HepG2 (cell line): Measurements from ENCODE around the gene AHCY. TPM values are rescaled to one million over a fixed set of nuclear protein-coding genes. Genes with fewer than 3 reads are reported as not detected.

Experiments used
- CEBPB ChIP-seq: IDR thresholded peaks from 2 replicates; pipeline ENCODE4 v1.6.1; 2011; ENCODE audit warnings: low read depth, low read length, improper control_type of control experiment, borderline replicate concordance
- CHD4 ChIP-seq: fragments of 200-600 bp; sonication (generic); IDR thresholded peaks from 2 replicates; pipeline ENCODE4 v1.7.0; 2017; ENCODE audit warnings: mild to moderate bottlenecking, low read length, borderline replicate concordance
- DDIT3 ChIP-seq: sonication (generic); formaldehyde crosslinking; IDR thresholded peaks from 2 replicates; pipeline ENCODE4 v1.4.0; 2020; ENCODE audit warnings: mild to moderate bottlenecking, missing genetic modification reagents
- FOXA3 ChIP-seq: IDR thresholded peaks from 2 replicates; pipeline ENCODE4 v1.6.1; 2016; ENCODE audit warnings: missing genetic modification reagents, missing compliant biosample characterization
- HINFP ChIP-seq: sonication (generic); formaldehyde crosslinking; IDR thresholded peaks from 2 replicates; pipeline ENCODE4 v1.4.0; 2020; ENCODE audit warnings: low read depth, mild to moderate bottlenecking, missing genetic modification reagents
- HNF4A ChIP-seq: sonication (generic); formaldehyde crosslinking; IDR thresholded peaks from 2 replicates; pipeline ENCODE4 v1.4.0; 2020; ENCODE audit warnings: missing genetic modification reagents
- MXD3 ChIP-seq: IDR thresholded peaks from 2 replicates; pipeline ENCODE4 v1.6.1; 2016; ENCODE audit warnings: mild to moderate bottlenecking, missing biosample characterization, missing genetic modification reagents
- MYC ChIP-seq: sonication (generic); formaldehyde crosslinking; IDR thresholded peaks from 2 replicates; pipeline ENCODE4 v1.9.0; 2021; ENCODE audit warnings: missing genetic modification reagents, borderline replicate concordance
- RARG ChIP-seq: sonication (generic); formaldehyde crosslinking; IDR thresholded peaks from 2 replicates; pipeline ENCODE4 v1.4.0; 2020; ENCODE audit warnings: low read depth, mild to moderate bottlenecking, missing genetic modification reagents
- SNAI1 ChIP-seq: sonication (generic); formaldehyde crosslinking; IDR thresholded peaks from 2 replicates; pipeline ENCODE4 v1.5.0; 2020; ENCODE audit warnings: mild to moderate bottlenecking, missing genetic modification reagents, borderline replicate concordance
- TBX3 ChIP-seq: fragments of 450-650 bp; IDR thresholded peaks from 2 replicates; pipeline ENCODE4 v1.6.1; 2017; ENCODE audit warnings: antibody characterized with exemption, mild to moderate bottlenecking, inconsistent platforms, borderline replicate concordance
- USF2 ChIP-seq, 2 experiments: sonication (generic) in 1 of 2; formaldehyde crosslinking in 1 of 2; IDR thresholded peaks; 2 replicates each; pipeline versions ENCODE4 v1.5.1 to v1.6.1; 2011 to 2020; ENCODE audit warnings: borderline replicate concordance in 1 of 2, low read depth in 1 of 2, low read length in 1 of 2, mild to moderate bottlenecking in 1 of 2, missing genetic modification reagents in 1 of 2, moderate library complexity in 1 of 2
- ZBTB21 ChIP-seq: sonication (generic); formaldehyde crosslinking; IDR thresholded peaks from 2 replicates; pipeline ENCODE4 v1.4.0; 2020; ENCODE audit warnings: missing genetic modification reagents
- ZFP90 ChIP-seq: sonication (generic); formaldehyde crosslinking; IDR thresholded peaks from 2 replicates; pipeline ENCODE4 v1.8.0; 2022; ENCODE audit warnings: missing genetic modification reagents, mild to moderate bottlenecking, inconsistent platforms, borderline replicate concordance
- ZIK1 ChIP-seq: sonication (generic); formaldehyde crosslinking; IDR thresholded peaks from 2 replicates; pipeline ENCODE4 v1.5.0; 2020; ENCODE audit warnings: mild to moderate bottlenecking, low read depth, missing genetic modification reagents, borderline replicate concordance
- ZMYM3 ChIP-seq: sonication (generic); formaldehyde crosslinking; IDR thresholded peaks from 2 replicates; pipeline ENCODE4 v1.5.1; 2020; ENCODE audit warnings: mild to moderate bottlenecking, missing genetic modification reagents
- ZNF280B ChIP-seq: sonication (generic); formaldehyde crosslinking; IDR thresholded peaks from 2 replicates; pipeline ENCODE4 v1.5.0; 2020; ENCODE audit warnings: missing genetic modification reagents, mild to moderate bottlenecking, borderline replicate concordance
- ZNF441 ChIP-seq: sonication (generic); formaldehyde crosslinking; IDR thresholded peaks from 2 replicates; pipeline ENCODE4 v1.7.0; 2021; ENCODE audit warnings: missing genetic modification reagents, borderline replicate concordance
- ZNF501 ChIP-seq: sonication (generic); formaldehyde crosslinking; IDR thresholded peaks from 2 replicates; pipeline ENCODE4 v1.5.1; 2020; ENCODE audit warnings: mild to moderate bottlenecking, moderate library complexity, missing genetic modification reagents
- ZNF513 ChIP-seq: sonication (generic); formaldehyde crosslinking; conservative IDR thresholded peaks from 2 replicates; pipeline ENCODE4 v1.5.0; 2020; ENCODE audit warnings: missing genetic modification reagents
- ZNF713 ChIP-seq: sonication (generic); formaldehyde crosslinking; IDR thresholded peaks from 2 replicates; pipeline ENCODE4 v1.4.0; 2020; ENCODE audit warnings: mild to moderate bottlenecking, missing genetic modification reagents
- polyA plus RNA-seq, 8 experiments: library from polyadenylated mRNA; depleted of rRNA in 3 of 8; stranded (reverse) in 7 of 8; unstranded in 1 of 8; fragments of >200 nt; fragmentation: Illumina TruSeq in 4 of 8; extraction: Trizol in 4 of 8; gene quantifications; 2 replicates each; pipeline versions ENCODE4 v1.2.1 to v1.2.3, GENCODE V29; 2011 to 2016; ENCODE audit warnings: low read depth in 4 of 8, missing spikeins in 1 of 8, mixed read lengths in 1 of 8; ENCODE audit not compliant: insufficient read depth in 1 of 8
- total RNA-seq, 5 experiments: library from RNA; depleted of rRNA; stranded (reverse); fragments of >200 nt; fragmentation: Illumina TruSeq; extraction: Trizol; gene quantifications; 2 replicates each; pipeline ENCODE4 v1.2.3, GENCODE V29; 2016; ENCODE audit warnings: low read depth in 1 of 5

Gene AHCY
- total and polyA plus RNA-seq, 2 of the 13 experiments (the other 11 are each of a cell fraction or from before 2014, with no cell fraction given): 407 to 419 TPM

- no peak for TF ChIP-seq HINFP
- TF ChIP-seq ZBTB21 (CRISPR knock-in tag): no peak
- TF ChIP-seq MYC (CRISPR knock-in tag): no peak
- peak; percentile 43; the same call in 1 of the 2 replicates for TF ChIP-seq HNF4A (CRISPR knock-in tag)
- peak; percentile 90 for TF ChIP-seq ZMYM3 (CRISPR knock-in tag)
- no peak for TF ChIP-seq TBX3
- TF ChIP-seq ZIK1: no peak
- 0 out of 2 replicates have a peak, but pooled peaks have one; percentile 4 for TF ChIP-seq FOXA3 (CRISPR knock-in tag)
- TF ChIP-seq RARG (CRISPR knock-in tag): no peak
- TF ChIP-seq ZNF501 (CRISPR knock-in tag): peak; percentile 71; the same call in 1 of the 2 replicates
- no peak for TF ChIP-seq USF2 (IDR thresholded peaks at IDR 0.05; ENCODE audit: low read depth, low read length)
- TF ChIP-seq USF2 (CRISPR knock-in tag; IDR thresholded peaks at IDR 0.05; ENCODE audit: borderline replicate concordance): no peak
- TF ChIP-seq CEBPB: no peak
- TF ChIP-seq MXD3 (CRISPR knock-in tag): no peak
- TF ChIP-seq ZNF441 (CRISPR knock-in tag): peak; percentile 62
- TF ChIP-seq CHD4: no peak
- TF ChIP-seq ZFP90 (CRISPR knock-in tag): peak; percentile 73
- TF ChIP-seq SNAI1 (CRISPR knock-in tag): no peak
- TF ChIP-seq ZNF513: 0 out of 2 replicates have a peak, but pooled peaks have one; percentile 69
- no peak for TF ChIP-seq ZNF713 (CRISPR knock-in tag)
- no peak for TF ChIP-seq ZNF280B (CRISPR knock-in tag)
- no peak for TF ChIP-seq DDIT3 (CRISPR knock-in tag)
Measured at GRCh38 chr20:34343458-34344211, 40.5 kb upstream of the AHCY start (continued).
